GM10266 (cell line): ENCODE measurements around the gene CELA3A.

ENCODE experiments used
- DNase-seq: peaks from one replicate; pipeline ENCODE4 v3.0.0; 2012; ENCODE audit errors: extremely low spot score
- TF ChIP-seq, protein P1 (sequence below): IDR thresholded peaks from 2 replicates; pipeline ENCODE4 v1.5.1; 2012; ENCODE audit warnings: mild to moderate bottlenecking, low read depth; ENCODE audit not compliant: control insufficient read depth, insufficient read depth; ENCODE audit errors: missing control alignments

Gene CELA3A

DNA sequence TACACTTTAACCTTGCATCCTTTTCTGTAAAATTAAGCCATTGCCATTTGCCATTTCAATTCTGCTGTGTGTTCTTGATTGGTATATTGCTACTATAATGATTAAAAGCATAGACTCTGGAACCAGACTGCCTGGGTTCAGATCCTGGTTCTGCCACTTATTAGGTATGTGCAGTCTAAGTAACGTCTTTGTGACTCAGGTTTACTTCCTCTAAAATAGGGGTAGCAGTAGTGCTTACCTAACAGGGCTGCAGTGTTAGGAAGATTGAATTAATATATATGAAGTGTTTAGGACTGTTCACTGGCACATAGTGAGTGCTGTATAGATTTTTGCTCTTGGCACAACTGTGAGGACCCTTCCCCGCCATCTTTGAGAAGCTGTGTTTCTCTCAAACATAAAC lies 55.5 kb downstream of the CELA3A start:
- TF ChIP-seq, protein P1, sequence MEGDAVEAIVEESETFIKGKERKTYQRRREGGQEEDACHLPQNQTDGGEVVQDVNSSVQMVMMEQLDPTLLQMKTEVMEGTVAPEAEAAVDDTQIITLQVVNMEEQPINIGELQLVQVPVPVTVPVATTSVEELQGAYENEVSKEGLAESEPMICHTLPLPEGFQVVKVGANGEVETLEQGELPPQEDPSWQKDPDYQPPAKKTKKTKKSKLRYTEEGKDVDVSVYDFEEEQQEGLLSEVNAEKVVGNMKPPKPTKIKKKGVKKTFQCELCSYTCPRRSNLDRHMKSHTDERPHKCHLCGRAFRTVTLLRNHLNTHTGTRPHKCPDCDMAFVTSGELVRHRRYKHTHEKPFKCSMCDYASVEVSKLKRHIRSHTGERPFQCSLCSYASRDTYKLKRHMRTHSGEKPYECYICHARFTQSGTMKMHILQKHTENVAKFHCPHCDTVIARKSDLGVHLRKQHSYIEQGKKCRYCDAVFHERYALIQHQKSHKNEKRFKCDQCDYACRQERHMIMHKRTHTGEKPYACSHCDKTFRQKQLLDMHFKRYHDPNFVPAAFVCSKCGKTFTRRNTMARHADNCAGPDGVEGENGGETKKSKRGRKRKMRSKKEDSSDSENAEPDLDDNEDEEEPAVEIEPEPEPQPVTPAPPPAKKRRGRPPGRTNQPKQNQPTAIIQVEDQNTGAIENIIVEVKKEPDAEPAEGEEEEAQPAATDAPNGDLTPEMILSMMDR: no peak
- no peak for DNase-seq

DNA sequence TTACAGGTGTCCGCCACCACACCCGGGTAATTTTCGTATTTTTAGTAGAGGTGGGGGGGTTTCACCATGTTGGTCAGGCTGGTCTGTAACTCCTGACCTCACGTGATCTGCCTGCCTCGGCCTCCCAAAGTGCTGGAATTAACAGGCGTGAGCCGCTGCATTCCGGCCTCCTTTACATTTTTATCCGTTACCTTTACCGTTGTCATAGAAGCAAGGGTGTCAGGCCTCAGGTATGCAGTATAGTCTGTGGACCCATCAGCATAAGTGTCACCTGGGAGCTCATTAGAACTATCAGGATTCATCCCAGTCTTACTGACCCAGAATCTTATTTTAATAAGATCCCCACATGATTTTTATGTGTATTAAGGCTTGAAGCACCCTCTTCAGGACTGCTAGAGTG lies 56.4 kb downstream of the CELA3A start:
- TF ChIP-seq, protein P1: no peak
- no peak for DNase-seq
